ENCODE data around the gene PRSS36.

DNA sequence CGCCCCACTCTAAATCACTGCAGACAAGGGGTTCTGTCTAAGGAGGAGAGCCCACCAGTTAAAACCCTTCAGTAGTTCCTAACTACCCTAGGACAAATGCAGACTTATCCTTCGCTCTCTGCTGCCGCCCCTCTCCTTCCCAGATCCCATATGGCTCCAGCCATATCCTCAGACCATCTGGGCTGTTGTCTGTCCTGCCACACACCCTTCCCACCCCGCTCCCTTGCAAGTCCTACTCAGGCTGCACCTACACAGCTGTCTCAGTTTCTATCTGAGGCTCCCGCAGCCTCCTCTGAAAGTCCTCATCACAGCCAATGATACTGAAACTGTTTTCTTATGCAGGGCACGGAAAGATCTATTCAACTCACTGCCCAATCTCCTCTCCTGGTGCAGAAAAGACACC lies 42.4 kb downstream of the PRSS36 start:
- TF ChIP-seq, protein P1, sequence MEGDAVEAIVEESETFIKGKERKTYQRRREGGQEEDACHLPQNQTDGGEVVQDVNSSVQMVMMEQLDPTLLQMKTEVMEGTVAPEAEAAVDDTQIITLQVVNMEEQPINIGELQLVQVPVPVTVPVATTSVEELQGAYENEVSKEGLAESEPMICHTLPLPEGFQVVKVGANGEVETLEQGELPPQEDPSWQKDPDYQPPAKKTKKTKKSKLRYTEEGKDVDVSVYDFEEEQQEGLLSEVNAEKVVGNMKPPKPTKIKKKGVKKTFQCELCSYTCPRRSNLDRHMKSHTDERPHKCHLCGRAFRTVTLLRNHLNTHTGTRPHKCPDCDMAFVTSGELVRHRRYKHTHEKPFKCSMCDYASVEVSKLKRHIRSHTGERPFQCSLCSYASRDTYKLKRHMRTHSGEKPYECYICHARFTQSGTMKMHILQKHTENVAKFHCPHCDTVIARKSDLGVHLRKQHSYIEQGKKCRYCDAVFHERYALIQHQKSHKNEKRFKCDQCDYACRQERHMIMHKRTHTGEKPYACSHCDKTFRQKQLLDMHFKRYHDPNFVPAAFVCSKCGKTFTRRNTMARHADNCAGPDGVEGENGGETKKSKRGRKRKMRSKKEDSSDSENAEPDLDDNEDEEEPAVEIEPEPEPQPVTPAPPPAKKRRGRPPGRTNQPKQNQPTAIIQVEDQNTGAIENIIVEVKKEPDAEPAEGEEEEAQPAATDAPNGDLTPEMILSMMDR (conservative IDR thresholded peaks at IDR 0.05; ENCODE audit: low read length) = no peak
- no peak for TF ChIP-seq EZH2phosphoT487 (IDR thresholded peaks at IDR 0.05; ENCODE audit: borderline replicate concordance, low read depth, low read length)
